Measurements from ENCODE around the gene HOXC13. TPM values are rescaled to one million over a fixed set of nuclear protein-coding genes. Genes with fewer than 3 reads are reported as not detected.
A peak's percentile ranks its signal among the peaks of the same experiment; 100 is the strongest.

Gene HOXC13
- total and polyA plus RNA-seq, 9 of the 15 experiments (the other 6 are each of a cell fraction or from before 2014, with no cell fraction given) = 0.03 to 0.29 (median 0.17) TPM; not detected in 2

DNA sequence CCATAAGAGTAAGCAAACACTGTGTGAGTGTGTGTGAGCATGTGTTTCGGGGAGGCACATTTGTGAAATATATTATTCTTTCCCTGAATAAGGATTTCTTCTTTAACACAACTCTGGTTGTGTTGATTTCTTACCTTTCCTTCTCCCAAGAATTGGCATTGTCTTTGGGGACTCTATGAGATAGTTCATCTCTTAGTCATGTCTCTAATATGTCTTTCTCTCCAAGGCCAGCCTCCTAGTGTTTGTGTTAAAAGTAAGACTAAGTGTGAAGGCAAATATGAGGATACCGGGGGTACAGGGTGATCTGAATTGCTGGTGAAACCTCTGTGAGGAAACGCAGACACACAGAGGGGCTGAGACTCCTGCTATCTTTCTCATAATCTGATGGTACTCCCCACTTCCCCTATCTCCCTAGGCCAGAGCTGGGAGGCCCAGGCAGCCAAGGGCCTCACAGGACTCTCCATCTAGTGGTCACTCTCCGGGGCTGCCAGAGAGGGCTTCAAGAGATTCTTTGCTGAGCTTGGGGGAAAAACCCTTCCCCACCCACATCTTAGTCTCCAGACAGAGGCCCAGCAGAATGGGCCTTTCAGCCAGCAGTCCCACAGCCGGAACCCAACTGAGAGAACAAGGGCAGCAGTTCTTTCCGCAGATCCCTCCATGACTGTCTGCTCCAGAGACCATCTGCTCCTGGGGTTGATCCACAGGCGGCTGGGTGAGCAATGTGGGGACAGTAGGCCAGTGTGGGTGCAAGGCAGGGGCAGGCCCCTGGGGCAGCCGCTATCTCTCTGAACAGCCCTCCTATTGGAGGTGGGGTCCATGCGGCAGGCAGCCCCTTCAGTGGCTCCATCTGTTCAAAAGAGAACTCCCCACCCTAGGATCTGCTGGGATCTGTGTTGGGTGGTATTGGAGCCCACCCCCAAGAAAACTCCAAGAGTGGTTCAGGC, 10.3 kb downstream of the HOXC13 start (continued):
- no peak for TF ChIP-seq ZNF696 (CRISPR knock-in tag; conservative IDR thresholded peaks at IDR 0.05)
- no peak for TF ChIP-seq RBFOX2 (IDR thresholded peaks at IDR 0.05; ENCODE audit: low read depth, low read length)
- TF ChIP-seq ZZZ3 (IDR thresholded peaks at IDR 0.05) = no peak
- TF ChIP-seq ZC3H11A (IDR thresholded peaks at IDR 0.05; ENCODE audit: low read depth, low read length) = no peak
- TF ChIP-seq PYGO2 (tag; IDR thresholded peaks at IDR 0.05) = no peak
- no peak for TF ChIP-seq TAF9B (IDR thresholded peaks at IDR 0.05; ENCODE audit: partially characterized antibody)
- no peak for TF ChIP-seq PRPF4 (IDR thresholded peaks at IDR 0.05; ENCODE audit: insufficient read depth, low read depth, low read length, poor library complexity, severe bottlenecking)
- no peak for TF ChIP-seq PBX2 (CRISPR knock-in tag; IDR thresholded peaks at IDR 0.05; ENCODE audit: low read depth)
- no peak for TF ChIP-seq PBX2 (tag; conservative IDR thresholded peaks at IDR 0.05; ENCODE audit: low read depth)
- TF ChIP-seq, protein P1, sequence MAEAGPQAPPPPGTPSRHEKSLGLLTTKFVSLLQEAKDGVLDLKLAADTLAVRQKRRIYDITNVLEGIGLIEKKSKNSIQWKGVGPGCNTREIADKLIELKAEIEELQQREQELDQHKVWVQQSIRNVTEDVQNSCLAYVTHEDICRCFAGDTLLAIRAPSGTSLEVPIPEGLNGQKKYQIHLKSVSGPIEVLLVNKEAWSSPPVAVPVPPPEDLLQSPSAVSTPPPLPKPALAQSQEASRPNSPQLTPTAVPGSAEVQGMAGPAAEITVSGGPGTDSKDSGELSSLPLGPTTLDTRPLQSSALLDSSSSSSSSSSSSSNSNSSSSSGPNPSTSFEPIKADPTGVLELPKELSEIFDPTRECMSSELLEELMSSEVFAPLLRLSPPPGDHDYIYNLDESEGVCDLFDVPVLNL (CRISPR knock-in tag; IDR thresholded peaks at IDR 0.05; ENCODE audit: low read depth) = no peak
- no peak for TF ChIP-seq BRCA1 (IDR thresholded peaks at IDR 0.05)
- no peak for TF ChIP-seq BRCA1 (CRISPR knock-in tag; IDR thresholded peaks at IDR 0.05)
- TF ChIP-seq GTF2B (IDR thresholded peaks at IDR 0.05; ENCODE audit: extremely low read depth, insufficient read length) = no peak
- no peak for TF ChIP-seq ZNF280B (CRISPR knock-in tag; IDR thresholded peaks at IDR 0.05)
- TF ChIP-seq SMARCB1 (IDR thresholded peaks at IDR 0.05; ENCODE audit: insufficient read length, low read depth) = no peak
- peak; percentile 69 for TF ChIP-seq SOX6 (IDR thresholded peaks at IDR 0.05)
- TF ChIP-seq SRF (CRISPR knock-in tag; IDR thresholded peaks at IDR 0.05) = no peak
- TF ChIP-seq NFIC (IDR thresholded peaks at IDR 0.05) = no peak
- TF ChIP-seq DACH1 (IDR thresholded peaks at IDR 0.05; ENCODE audit: partially characterized antibody) = no peak
- TF ChIP-seq ESRRB (CRISPR knock-in tag; IDR thresholded peaks at IDR 0.05; ENCODE audit: borderline replicate concordance) = no peak

Data from K562 (cell line).